Trophoblast cell (in vitro differentiated cells and primary cell): ENCODE data around the gene MAP2K5.

Experiments used
- DNase-seq, 2 donors: peaks; one replicate each; pipeline ENCODE4 v3.0.0-alpha.2; 2016
- H2AFZ ChIP-seq: 2 replicates; pipeline ENCODE4 v1.6.1; 2013; ENCODE audit warnings: low read length, moderate library complexity, mild to moderate bottlenecking; ENCODE audit not compliant: insufficient read depth, poor library complexity
- H2AK5ac ChIP-seq: 2 replicates; pipeline ENCODE4 v1.6.1; 2013; ENCODE audit warnings: mild to moderate bottlenecking, low read length
- H2BK120ac ChIP-seq: 2 replicates; pipeline ENCODE4 v1.6.1; 2013; ENCODE audit warnings: low read length, mild to moderate bottlenecking, moderate library complexity; ENCODE audit not compliant: insufficient read depth, poor library complexity
- H2BK12ac ChIP-seq: 2 replicates; pipeline ENCODE4 v1.6.1; 2013; ENCODE audit warnings: mild to moderate bottlenecking, low read length, moderate library complexity
- H2BK5ac ChIP-seq: 2 replicates; pipeline ENCODE4 v1.6.1; 2013; ENCODE audit warnings: low read length, low read depth, moderate library complexity, mild to moderate bottlenecking; ENCODE audit not compliant: poor library complexity
- H3K14ac ChIP-seq: 2 replicates; pipeline ENCODE4 v1.6.1; 2013; ENCODE audit warnings: mild to moderate bottlenecking, low read length
- H3K18ac ChIP-seq: 2 replicates; pipeline ENCODE4 v1.6.1; 2013; ENCODE audit warnings: mild to moderate bottlenecking, low read length
- H3K23ac ChIP-seq: 2 replicates; pipeline ENCODE4 v1.6.1; 2013; ENCODE audit warnings: low read length
- H3K27ac ChIP-seq: 2 replicates; pipeline ENCODE4 v1.5.1; 2013; ENCODE audit warnings: low read depth, mild to moderate bottlenecking, inconsistent platforms, low read length, moderate library complexity
- H3K27me3 ChIP-seq: 2 replicates; pipeline ENCODE4 v1.6.1; 2013; ENCODE audit warnings: inconsistent platforms, mild to moderate bottlenecking, low read length, moderate library complexity; ENCODE audit not compliant: insufficient read depth
- H3K36me3 ChIP-seq, 2 experiments: 1 replicate in 1 of 2; 2 replicates in 1 of 2; pipeline ENCODE4 v1.6.1; 2013; ENCODE audit warnings: low read length in 2 of 2, mild to moderate bottlenecking in 2 of 2, moderate library complexity in 1 of 2; ENCODE audit not compliant: insufficient read depth in 2 of 2, control insufficient read depth in 1 of 2
- H3K4ac ChIP-seq: 2 replicates; pipeline ENCODE4 v1.6.1; 2013; ENCODE audit warnings: low read depth, mild to moderate bottlenecking, low read length, moderate library complexity
- H3K4me1 ChIP-seq, 2 experiments: 1 replicate in 1 of 2; 2 replicates in 1 of 2; pipeline ENCODE4 v1.6.1; 2013; ENCODE audit warnings: low read length in 2 of 2, mild to moderate bottlenecking in 2 of 2, moderate library complexity in 1 of 2; ENCODE audit not compliant: insufficient read depth in 2 of 2, control insufficient read depth in 1 of 2
- H3K4me2 ChIP-seq: 2 replicates; pipeline ENCODE4 v1.6.1; 2013; ENCODE audit warnings: inconsistent platforms, mild to moderate bottlenecking, low read length, moderate library complexity
- H3K4me3 ChIP-seq: 2 replicates; pipeline ENCODE4 v1.5.1; 2013; ENCODE audit warnings: mild to moderate bottlenecking, low read depth, low read length, inconsistent platforms
- H3K79me1 ChIP-seq: one replicate; pipeline ENCODE4 v1.6.1; 2013; ENCODE audit warnings: low read length
- H3K79me2 ChIP-seq: 2 replicates; pipeline ENCODE4 v1.6.1; 2013; ENCODE audit warnings: low read length, mild to moderate bottlenecking; ENCODE audit not compliant: control insufficient read depth, insufficient read depth, poor library complexity
- H3K9ac ChIP-seq: 2 replicates; pipeline ENCODE4 v1.6.1; 2013; ENCODE audit warnings: mild to moderate bottlenecking, low read length
- H3K9me3 ChIP-seq: 2 replicates; pipeline ENCODE4 v1.6.1; 2013; ENCODE audit warnings: low read depth, mild to moderate bottlenecking, control low read depth, inconsistent platforms, low read length; ENCODE audit not compliant: insufficient read depth
- H4K12ac ChIP-seq: 2 replicates; pipeline ENCODE4 v1.6.1; 2013; ENCODE audit warnings: low read depth, mild to moderate bottlenecking, low read length, moderate library complexity
- H4K8ac ChIP-seq: 2 replicates; pipeline ENCODE4 v1.6.1; 2013; ENCODE audit warnings: low read depth, mild to moderate bottlenecking, low read length, moderate library complexity
- H4K91ac ChIP-seq: one replicate; pipeline ENCODE4 v1.6.1; 2013; ENCODE audit warnings: low read depth, mild to moderate bottlenecking, low read length, moderate library complexity
- WGBS: extraction: QIAGEN DNeasy Blood & Tissue Kit; methylation state at CpG from one replicate; pipeline ENCODE4 v1.1.7; 2013; ENCODE audit warnings: missing lambda C conversion rate; ENCODE audit not compliant: insufficient read length, insufficient coverage; ENCODE audit errors: extremely low coverage; 5-methylcytosine and 5-hydroxymethylcytosine counted together

MAP2K5 gene

GRCh38 chr15:67717776-67718175 is 175.3 kb downstream of the MAP2K5 start:
- no peaks in the 10 kb centered on the region for H3K9me3 ChIP-seq
- no peak overlapping the region for H2AFZ ChIP-seq
- H2AK5ac ChIP-seq = no peak overlapping the region
- no peaks in the 10 kb centered on the region for H3K36me3 ChIP-seq
- H3K4me2 ChIP-seq = no peak overlapping the region
- no peak overlapping the region for H2BK120ac ChIP-seq
- no peak overlapping the region for H3K18ac ChIP-seq
- no peak overlapping the region for H3K9ac ChIP-seq
- no peak overlapping the region for H2BK5ac ChIP-seq
- no peaks in the 10 kb centered on the region for H3K79me2 ChIP-seq
- H3K4ac ChIP-seq = no peak overlapping the region
- H3K79me1 ChIP-seq = no peaks in the 10 kb centered on the region
- no peaks in the 10 kb centered on the region for H3K4me1 ChIP-seq
- peak; percentile 21 to 87 for DNase-seq
- H3K27ac ChIP-seq = no peak overlapping the region
- no peak overlapping the region for H4K91ac ChIP-seq
- H3K23ac ChIP-seq = no peak overlapping the region
- no peaks in the 10 kb centered on the region for H3K27me3 ChIP-seq
- no peak overlapping the region for H4K8ac ChIP-seq
- no peak overlapping the region for H3K4me3 ChIP-seq
- no CpG with 5 or more reads among the region's 1 CpG for WGBS
- H2BK12ac ChIP-seq = no peak overlapping the region
- H3K14ac ChIP-seq = no peak overlapping the region
- no peak overlapping the region for H4K12ac ChIP-seq

GRCh38 chr15:67719330-67719959 is 176.9 kb downstream of the MAP2K5 start:
- Histone ChIP-seq H2AFZ (no peak overlapping the region), H3K23ac (no peak overlapping the region), H3K27ac (no peak overlapping the region), H3K9ac (no peak overlapping the region), H2BK12ac (no peak overlapping the region), H3K79me2 (no peaks in the 10 kb centered on the region), H2AK5ac (no peak overlapping the region), H2BK120ac (no peak overlapping the region), H3K27me3 (no peaks in the 10 kb centered on the region), H4K12ac (no peak overlapping the region), H3K9me3 (no peaks in the 10 kb centered on the region), H3K79me1 (no peaks in the 10 kb centered on the region), H3K36me3 (no peaks in the 10 kb centered on the region), H3K4me2 (no peak overlapping the region), H4K8ac (no peak overlapping the region), H3K4me1 (no peaks in the 10 kb centered on the region), H2BK5ac (no peak overlapping the region), H3K4me3 (no peak overlapping the region), H3K14ac (no peak overlapping the region), H4K91ac (no peak overlapping the region), H3K4ac (no peak overlapping the region), H3K18ac (no peak overlapping the region)
- peak in 1 of 2 donors; percentile 60 for DNase-seq
- no CpG with 5 or more reads among the region's 1 CpG for WGBS

GRCh38 chr15:67720556-67721175 is 178.2 kb downstream of the MAP2K5 start:
- H2BK12ac ChIP-seq = no peak overlapping the region
- no peak overlapping the region for H3K4me2 ChIP-seq
- H3K4me1 ChIP-seq = no peaks in the 10 kb centered on the region
- H3K27ac ChIP-seq = no peak overlapping the region
- no peak overlapping the region for H2BK120ac ChIP-seq
- no peak overlapping the region for H3K14ac ChIP-seq
- H2BK5ac ChIP-seq = no peak overlapping the region
- no peaks in the 10 kb centered on the region for H3K79me1 ChIP-seq
- H4K12ac ChIP-seq = no peak overlapping the region
- H3K9me3 ChIP-seq = no peaks in the 10 kb centered on the region
- H3K36me3 ChIP-seq = no peaks in the 10 kb centered on the region
- no peak overlapping the region for H2AFZ ChIP-seq
- H4K91ac ChIP-seq = no peak overlapping the region
- no peak overlapping the region for H3K9ac ChIP-seq
- no peak overlapping the region for H3K23ac ChIP-seq
- no peaks in the 10 kb centered on the region for H3K27me3 ChIP-seq
- H2AK5ac ChIP-seq = no peak overlapping the region
- no peak overlapping the region for H3K4me3 ChIP-seq
- H3K4ac ChIP-seq = no peak overlapping the region
- no peak overlapping the region for H3K18ac ChIP-seq
- H4K8ac ChIP-seq = no peak overlapping the region
- H3K79me2 ChIP-seq = no peaks in the 10 kb centered on the region
- no CpG with 5 or more reads among the region's 8 CpGs for WGBS
- no peak for DNase-seq

- Histone ChIP-seq H3K27ac (no peak overlapping the region), H2BK12ac (no peak overlapping the region), H3K9me3 (no peaks in the 10 kb centered on the region), H4K91ac (no peak overlapping the region), H3K79me2 (no peaks in the 10 kb centered on the region), H3K36me3 (no peaks in the 10 kb centered on the region), H3K23ac (no peak overlapping the region), H2BK5ac (no peak overlapping the region), H4K12ac (no peak overlapping the region), H2AK5ac (no peak overlapping the region), H3K4me1 (no peaks in the 10 kb centered on the region), H3K4ac (no peak overlapping the region), H2AFZ (no peak overlapping the region), H3K27me3 (no peaks in the 10 kb centered on the region), H3K79me1 (no peaks in the 10 kb centered on the region), H3K9ac (no peak overlapping the region), H2BK120ac (no peak overlapping the region), H3K4me3 (no peak overlapping the region), H4K8ac (no peak overlapping the region), H3K18ac (no peak overlapping the region), H3K14ac (no peak overlapping the region), H3K4me2 (no peak overlapping the region)
- WGBS = no CpG with 5 or more reads among the region's 5 CpGs
- DNase-seq = no peak
Measured at GRCh38 chr15:67722030-67722817, 179.7 kb downstream of the MAP2K5 start.
